GM18951 (cell line): ENCODE results near the gene ARHGAP4.

ENCODE experiments used
- POLR2A ChIP-seq: IDR thresholded peaks from 4 replicates; pipeline ENCODE4 v1.6.1; 2011; ENCODE audit warnings: mild to moderate bottlenecking; ENCODE audit not compliant: insufficient read length, insufficient read depth; ENCODE audit errors: extremely low read depth
- in situ Hi-C: fragments of 300-500 bp; cut with MboI; formaldehyde crosslinking; loops from one replicate; pipeline ENCODE4 v1.12.0; 2022; ENCODE audit warnings: low sequenced_read_pairs, mixed read lengths, inconsistent platforms; ENCODE audit not compliant: unreplicated experiment

Gene ARHGAP4

GRCh38 chrX:153956044-153956907 is 30.2 kb upstream of the ARHGAP4 start:
- in situ Hi-C loops = loop anchor here (10.0 kb wide), 1 partner anchor 171 kb away; the partner anchor contains the start of gene SRPK3
- no peak for TF ChIP-seq POLR2A

DNA sequence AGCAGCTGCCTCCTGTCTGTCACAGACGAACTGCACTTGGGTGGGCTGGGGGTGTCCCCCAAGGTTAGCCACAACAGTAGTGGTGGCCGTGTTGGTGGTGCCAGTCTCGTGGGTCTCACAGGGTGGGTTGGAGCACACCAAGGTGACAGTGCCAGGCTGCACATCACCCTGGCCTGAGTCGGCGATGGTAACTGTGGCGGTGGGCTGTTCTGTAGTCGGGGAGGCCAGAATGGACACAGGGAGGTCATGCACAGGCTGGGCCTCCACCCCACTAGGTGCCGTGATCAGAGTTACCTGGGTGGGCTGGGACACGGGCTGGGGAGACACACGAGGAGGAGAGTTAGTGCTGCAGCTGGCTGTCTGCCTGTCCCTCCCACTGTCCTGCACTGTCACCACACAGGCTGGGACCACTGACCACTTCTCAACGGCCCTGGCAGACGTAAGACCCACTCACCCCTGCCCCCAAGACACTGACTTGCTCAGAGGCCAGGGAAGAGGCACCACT is 29.2 kb upstream of the ARHGAP4 start:
- TF ChIP-seq POLR2A = no peak
- in situ Hi-C loops = loop anchor here (10.0 kb wide), 1 partner anchor 170 kb away; the partner anchor contains the start of gene SRPK3

DNA sequence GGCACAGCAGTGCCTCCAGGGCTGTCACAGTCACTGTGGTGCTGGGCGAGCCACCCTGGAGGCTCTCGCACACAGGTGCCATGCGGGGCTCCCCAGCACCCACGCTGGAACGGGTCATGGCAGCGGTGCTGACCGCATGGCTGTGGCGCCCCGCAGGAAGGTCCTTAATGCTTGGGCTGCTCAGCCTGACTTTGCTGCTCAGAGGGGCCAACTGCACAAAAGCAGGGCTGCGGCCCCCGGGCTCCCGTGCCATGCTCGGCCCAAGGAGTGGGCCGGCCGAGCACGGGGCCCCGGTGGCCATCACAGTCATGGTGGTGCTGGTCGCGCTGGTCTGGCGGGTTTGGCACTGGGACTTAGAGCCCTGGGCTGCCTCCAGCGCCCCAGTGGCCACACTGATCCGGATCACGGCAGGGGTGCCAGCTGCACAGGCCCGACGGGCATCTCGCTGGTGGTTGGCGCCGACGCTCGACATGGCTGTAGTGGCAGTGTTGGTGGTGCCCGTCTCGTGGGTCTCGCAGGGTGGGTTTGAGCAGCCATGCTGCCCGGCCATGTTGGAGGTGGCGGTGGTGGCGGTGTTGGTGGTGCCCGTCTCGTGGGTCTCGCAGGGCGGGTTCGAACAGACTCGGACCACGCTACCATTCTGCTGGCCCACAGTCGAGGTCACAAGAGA is 28.6 kb upstream of the ARHGAP4 start:
- in situ Hi-C loops = loop anchor here (10.0 kb wide), 1 partner anchor 170 kb away; the partner anchor contains the start of gene SRPK3
- no peak for TF ChIP-seq POLR2A

DNA sequence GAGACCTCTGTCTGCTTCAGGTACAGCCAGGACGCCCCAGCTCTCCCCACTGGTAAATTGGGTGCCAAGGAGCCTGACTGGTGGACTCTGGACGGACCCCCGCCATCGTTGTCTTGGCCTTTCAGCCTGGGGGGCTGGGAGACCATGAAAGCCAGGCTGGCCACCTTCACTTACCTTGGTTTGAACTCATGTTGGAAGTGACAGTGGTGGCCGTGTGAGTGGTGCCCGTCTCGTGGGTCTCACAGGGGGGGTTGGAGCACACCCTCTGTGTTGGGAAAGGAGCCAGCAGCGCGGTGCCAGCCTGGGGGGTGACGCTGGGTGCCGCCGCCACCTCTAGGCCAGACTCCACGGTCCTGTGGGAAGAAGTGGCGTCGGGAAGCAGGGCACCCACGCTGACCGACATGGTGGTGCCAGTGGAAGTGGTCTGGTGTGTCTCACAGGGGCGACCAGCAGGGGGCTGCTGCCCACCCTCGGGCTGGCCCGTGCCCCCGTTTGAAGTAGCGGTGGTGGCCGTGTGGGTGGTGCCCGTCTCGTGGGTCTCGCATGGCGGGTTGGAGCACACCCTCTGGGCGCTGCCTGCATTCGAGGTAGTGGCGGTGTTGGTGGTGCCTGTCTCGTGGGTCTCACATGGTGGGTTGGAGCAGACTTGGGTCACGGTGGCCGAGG is 28.0 kb upstream of the ARHGAP4 start:
- TF ChIP-seq POLR2A = no peak
- in situ Hi-C loops = loop anchor here (10.0 kb wide), 1 partner anchor 169 kb away; the partner anchor contains the start of gene SRPK3

DNA sequence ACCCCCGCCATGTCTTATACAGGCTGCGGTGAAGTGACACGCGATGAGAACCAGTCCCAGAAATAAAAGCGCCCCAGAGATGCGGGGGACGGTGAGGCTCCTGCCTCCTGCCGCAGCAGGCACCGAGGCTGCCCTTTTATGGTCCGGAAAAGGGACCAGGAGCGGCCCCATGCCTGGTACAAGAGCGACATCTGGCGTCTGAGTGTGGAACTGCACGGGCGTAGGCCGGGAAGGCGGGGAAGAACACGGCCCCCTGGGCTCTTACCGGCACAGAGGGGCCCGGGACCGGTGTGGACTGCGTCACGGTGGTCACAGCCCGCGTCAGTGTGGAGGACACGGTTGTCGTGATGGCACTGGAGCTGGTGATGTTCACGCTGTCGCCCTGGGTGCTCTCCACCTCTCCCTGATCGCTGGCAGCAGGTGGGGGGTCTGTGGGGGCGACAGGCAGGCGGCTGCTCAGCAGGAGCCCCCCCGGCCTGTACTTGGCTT is 27.3 kb upstream of the ARHGAP4 start:
- in situ Hi-C loops = loop anchor here (10.0 kb wide), 1 partner anchor 169 kb away; the partner anchor contains the start of gene SRPK3
- TF ChIP-seq POLR2A = peak; percentile 29

- in situ Hi-C loops = loop anchor here (10.0 kb wide), 1 partner anchor 168 kb away; the partner anchor contains the start of gene SRPK3
- no peak for TF ChIP-seq POLR2A
These were observed 26.4 kb upstream of the ARHGAP4 start for GRCh38 chrX:153952373-153953026.

GRCh38 chrX:153951683-153952372 is 25.8 kb upstream of the ARHGAP4 start:
- no peak for TF ChIP-seq POLR2A
- in situ Hi-C loops = loop anchor here (10.0 kb wide), 1 partner anchor 167 kb away; the partner anchor contains the start of gene SRPK3

GRCh38 chrX:153950127-153950526 is 24.1 kb upstream of the ARHGAP4 start:
- TF ChIP-seq POLR2A = no peak
- in situ Hi-C loops = loop anchor here (10.0 kb wide), 1 partner anchor 165 kb away; the partner anchor contains the start of gene SRPK3

- in situ Hi-C loops = no loop called here
- no peak for TF ChIP-seq POLR2A
These were observed 23.1 kb upstream of the ARHGAP4 start for GRCh38 chrX:153948847-153949805.

DNA sequence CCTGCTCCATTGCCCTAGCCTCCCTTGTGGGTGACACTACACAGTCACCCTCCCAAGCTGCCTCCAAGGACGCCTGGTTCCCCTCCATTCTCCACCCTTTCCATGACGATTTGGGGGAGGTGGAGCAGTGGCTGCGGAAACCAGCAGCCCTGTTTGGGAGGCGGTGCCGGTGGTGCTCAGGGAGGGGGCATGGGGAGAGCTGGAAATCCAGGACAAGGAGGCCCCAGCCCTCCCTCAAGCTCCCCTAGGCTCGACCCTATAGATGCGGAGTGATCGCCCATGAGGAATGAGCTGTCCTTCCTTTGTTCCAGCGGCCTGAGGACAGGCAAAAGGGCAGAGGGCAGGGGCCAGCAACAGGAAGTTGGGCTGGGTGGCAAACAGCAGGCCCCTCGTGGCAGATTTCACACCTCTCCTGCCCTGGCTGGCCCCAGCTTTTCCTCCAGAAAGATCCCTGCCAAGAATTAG is 22.0 kb upstream of the ARHGAP4 start:
- TF ChIP-seq POLR2A = no peak

More for the DNA sequence above, 22.0 kb upstream of the ARHGAP4 start:
- in situ Hi-C loops = no loop called here
